GM21723 (cell line): Measurements from ENCODE around the gene CYTH1.
"Not testable (repeated sequence)": the region's sequence is repeated elsewhere in the genome, so short reads cannot be mapped to it uniquely, and the experiment has no call there.

Experiments used
- ATAC-seq: cut with Tn5 transposase; IDR thresholded peaks from one replicate; pipeline ENCODE4 v1.9.1; 2021; ENCODE audit warnings: mild to moderate bottlenecking, moderate library complexity; ENCODE audit not compliant: unreplicated experiment

Gene CYTH1

GRCh38 chr17:78765821-78766220 is 16.3 kb downstream of the CYTH1 start:
- ATAC-seq: no peak

DNA sequence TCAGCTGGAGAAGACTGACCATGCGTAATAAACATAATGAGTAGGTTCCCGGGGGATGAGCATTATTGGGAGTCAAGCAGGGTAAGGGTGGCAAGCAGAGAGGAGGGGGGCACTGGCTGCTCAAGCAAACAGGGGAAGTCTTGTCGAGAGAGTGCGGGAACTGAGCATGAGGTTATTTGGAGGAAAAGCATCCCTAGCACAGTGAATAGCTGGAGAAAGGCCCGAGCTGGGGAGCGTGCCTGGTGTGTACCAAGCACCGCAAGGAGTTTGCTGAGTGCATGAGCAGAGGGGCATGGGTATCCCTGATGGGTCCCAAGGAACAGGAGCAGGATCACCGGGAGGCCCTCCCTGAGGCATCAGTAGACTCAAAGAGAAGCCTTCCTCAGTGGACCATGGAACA is 17.2 kb downstream of the CYTH1 start:
- ATAC-seq: no peak

DNA sequence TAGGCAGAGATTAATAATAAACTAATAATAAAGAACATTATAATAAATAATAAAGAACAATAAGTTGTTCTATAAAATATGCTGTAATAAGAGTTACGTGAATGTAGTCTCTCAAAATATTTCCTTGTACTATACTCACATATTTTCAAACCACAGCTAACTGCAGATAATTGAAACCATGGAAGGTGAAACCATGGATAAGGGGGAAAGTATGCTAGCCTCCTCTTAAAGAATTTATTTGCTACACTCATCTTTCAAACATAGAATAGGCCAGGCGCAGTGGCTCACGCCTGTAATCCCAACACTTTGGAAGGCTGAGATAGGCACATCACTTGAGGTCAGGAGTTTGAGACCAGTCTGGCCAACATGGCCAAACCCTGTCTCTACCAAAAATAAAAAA is 18.5 kb downstream of the CYTH1 start:
- ATAC-seq: no peak

DNA sequence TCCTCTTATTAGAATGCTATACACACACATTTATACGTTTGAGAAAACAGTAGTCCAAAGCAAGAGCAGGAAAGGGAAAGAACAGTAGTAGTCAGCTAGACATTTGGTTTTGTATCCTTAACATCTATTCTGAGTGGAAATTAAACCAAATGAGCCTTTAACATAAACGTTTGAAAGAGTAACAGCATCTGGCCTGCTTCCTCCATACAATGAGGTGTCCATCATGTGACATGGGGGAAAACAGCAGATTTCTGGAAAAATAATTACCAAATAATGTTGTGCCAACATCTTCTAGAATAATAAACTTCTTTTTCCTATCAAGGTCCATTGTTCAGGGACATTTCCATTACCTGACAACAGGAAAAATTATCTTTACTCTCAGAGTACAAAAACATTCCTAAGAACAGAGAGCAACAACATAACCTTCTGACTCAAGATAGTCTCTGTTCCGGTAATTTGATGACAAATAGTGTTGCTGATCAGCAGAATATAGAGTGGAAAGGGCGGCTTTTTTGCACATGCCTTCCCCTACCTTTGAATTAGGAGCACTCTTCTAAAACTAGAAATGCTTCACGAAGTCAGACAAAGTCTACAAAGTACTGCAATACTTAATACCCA is 20.2 kb downstream of the CYTH1 start:
- no peak for ATAC-seq

DNA sequence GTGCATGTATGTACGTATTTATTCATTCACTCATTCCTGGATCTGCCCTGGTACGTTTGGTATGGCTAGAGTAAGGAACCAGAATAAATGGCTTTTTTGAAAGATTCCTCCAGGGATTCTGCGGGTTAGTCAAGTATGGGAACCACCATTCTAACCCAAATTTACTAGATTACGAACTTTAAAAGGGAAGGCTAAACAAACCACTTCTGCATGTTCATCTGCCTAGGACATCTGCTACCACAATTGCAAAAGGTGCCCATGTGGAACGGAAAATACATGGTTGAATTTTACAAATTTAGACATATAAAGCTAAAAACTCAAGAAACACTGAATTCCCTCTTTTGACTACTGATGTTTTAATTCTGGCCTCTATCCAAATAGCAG is 22.1 kb downstream of the CYTH1 start:
- no peak for ATAC-seq

GRCh38 chr17:78759203-78759968 is 22.7 kb downstream of the CYTH1 start:
- ATAC-seq: peak; percentile 82

DNA sequence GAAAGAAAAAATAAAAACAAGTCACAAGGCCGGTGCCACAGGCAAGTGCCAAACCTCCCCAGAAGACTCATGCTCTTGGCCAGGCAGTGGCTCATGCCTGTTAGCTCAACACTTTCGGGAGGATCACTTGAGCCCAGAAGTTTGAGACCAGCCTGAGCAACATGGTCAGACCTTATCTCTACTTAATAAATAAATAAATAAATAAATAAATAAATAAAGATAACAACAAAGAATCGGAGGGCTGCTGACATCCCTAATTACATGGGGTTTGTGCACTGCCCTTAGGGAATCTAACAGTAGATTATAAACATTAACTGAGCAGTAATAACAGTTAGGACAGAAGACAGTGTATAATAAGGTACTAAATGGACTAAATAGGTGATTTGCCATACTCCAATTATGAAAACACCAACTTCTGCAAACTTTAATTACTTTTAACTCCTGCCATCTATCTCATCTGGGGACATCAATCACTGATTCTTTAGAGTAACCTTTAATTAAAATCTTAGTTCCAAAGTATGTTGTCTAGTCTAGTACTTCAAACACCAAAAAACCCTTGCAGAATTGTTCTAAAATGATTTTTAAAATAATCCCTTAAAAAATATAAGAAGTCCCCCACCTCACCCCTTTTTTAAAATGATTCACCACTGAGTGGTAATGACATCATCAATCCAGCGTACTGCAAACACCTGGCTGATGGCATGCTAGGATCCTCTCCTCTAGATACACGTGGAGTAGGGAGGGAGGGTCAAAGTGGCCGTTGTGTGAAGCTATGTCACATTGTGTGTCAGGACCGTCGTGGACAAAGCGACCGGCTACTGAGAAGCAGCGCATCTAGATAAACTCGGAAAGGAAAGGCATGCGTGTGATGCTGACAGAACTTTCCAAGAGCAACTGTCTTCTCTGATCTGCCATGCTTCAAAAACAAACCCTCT is 28.5 kb downstream of the CYTH1 start:
- ATAC-seq: no peak

DNA sequence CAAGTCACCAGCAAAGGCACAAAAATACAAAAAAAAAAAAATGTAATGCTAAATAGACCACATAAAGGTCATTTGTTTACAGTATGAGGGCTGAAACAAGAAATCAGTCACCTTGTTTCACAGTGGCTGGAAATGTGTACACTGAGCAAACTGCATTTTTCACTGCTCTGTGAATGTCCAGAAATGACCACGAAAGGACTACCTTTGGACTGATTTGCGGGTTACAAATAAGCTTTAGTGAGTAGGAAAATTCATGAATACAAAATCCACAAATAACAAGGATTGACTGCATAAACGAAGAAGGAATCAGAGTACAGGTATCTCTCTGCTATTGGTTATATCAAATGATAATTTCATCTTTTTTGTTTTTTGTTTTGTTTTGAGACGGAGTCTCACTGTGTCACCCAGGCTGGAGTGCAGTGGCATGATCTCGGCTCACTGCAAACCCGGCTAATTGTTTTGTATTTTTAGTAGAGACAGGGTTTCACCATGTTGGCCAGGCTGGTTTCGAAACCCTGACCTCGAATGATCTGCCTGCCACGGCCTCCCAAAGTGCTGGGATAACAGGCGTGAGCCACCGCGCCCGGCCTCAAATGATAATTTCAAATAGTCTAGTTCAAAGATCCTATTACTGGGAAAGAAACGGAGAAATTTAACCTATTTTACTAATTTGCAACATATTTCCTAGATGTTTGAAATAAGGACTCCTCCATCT is 30.5 kb downstream of the CYTH1 start:
- no peak for ATAC-seq

GRCh38 chr17:78751000-78751399 is 31.1 kb downstream of the CYTH1 start:
- not testable (repeated sequence) for ATAC-seq

DNA sequence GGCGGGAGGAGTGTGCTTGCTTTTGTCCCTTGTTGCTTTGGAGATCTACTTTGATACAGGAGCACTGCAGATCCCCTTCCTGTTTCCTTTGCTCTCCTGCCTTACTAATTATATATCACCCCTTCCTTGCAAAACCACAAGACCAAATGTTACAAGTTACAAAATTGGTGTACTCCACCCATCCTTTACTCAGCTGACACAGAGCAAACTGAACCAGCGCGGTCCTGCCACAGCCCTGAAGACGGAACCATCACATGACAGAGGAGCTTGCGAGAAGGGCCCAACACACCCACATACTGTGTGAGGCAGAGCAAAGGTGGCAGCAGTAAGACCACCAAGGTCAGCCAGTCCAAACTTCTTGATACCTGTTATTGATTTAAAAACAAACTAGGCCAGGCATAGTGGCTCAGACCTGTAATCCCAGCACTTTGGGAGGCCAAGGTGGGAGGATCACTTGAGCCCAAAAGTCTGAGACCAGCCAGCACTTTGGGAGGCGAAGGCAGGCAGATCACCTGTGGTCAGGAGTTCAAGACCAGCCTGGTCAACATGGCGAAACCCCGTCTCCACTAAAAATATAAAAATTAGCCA is 33.2 kb downstream of the CYTH1 start:
- peak; percentile 52 for ATAC-seq

DNA sequence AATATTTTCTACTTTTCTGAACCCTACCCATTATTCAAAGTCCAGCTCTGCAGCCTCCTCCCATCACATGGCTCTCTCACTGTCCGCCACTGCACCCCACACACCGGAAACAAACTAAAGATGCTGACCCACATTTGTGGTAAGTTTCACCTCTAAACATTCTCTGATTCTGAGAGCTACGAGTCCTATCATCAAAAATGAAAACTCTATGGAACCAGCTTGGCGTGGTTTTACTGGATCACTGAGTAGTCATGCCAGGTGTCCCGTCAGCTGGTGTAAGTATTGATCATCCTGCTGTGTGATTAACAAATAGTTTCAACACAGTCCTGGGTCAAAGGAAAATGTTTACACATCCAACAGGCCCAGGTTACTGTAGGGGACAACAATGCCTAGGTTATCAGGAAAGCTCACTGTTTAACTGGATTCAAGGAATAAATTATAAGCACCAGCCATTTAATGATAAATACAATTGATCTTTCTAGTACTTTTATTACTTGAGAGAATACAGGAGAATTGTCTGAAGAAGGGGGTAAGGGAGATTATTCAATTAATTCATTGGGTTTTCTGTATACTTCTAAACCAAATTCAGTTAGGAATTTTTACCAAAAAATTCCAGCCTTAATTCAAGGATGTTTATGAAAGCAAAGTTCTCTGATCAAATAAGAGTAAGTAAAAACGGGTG is 33.9 kb downstream of the CYTH1 start:
- ATAC-seq: peak; percentile 44

DNA sequence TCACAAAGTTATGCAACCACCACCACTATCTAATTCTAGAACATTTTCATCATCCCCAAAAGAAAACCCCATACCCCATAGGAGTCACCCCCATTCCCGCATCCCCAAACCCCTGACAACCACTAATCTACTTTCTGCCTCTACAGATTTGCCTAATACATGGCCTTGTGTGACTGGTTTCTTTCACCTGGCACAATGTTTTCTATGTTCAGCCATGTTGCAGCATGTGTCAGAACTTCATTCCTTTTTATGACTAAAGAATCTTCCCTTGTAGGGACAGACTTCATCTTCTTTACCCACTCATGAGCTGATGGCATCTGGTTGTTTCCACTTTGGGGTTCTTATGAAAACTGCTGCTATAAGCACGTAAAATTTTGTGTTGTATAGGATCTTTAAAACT is 34.6 kb downstream of the CYTH1 start:
- no peak for ATAC-seq

- ATAC-seq: no peak
These were observed 35.2 kb downstream of the CYTH1 start for GRCh38 chr17:78746949-78747269.

DNA sequence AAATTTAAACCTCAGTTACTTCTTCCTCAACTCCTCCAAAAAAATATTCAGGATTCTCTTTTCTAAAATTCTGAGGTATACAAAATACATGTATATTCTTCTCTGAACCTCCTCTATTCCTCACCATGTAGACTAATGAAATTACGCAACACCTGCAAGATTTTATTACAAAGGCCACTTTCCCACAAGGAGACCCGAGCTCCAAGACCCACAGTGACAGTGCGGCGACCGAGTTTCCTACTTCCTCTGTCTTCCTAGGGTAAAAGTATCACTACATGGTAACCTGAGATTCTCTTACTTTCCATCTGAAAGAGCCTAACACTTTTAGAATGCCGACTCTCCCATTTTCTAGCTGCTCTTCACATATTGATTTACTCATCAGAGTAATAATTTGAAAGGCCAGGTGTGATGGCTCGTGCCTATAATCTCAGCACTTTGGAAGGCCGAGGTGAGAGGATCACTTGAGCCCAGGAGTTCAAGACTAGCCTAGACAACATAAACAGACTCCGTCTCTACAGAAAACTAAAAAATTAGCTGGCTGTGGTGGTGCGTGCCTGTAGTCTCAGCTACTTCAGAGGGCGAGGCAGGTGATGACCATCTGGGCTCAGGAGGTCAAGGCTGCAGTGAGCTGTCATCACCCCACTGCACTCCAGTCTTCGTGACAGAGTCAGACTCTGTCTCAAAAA is 35.7 kb downstream of the CYTH1 start:
- ATAC-seq: no peak

DNA sequence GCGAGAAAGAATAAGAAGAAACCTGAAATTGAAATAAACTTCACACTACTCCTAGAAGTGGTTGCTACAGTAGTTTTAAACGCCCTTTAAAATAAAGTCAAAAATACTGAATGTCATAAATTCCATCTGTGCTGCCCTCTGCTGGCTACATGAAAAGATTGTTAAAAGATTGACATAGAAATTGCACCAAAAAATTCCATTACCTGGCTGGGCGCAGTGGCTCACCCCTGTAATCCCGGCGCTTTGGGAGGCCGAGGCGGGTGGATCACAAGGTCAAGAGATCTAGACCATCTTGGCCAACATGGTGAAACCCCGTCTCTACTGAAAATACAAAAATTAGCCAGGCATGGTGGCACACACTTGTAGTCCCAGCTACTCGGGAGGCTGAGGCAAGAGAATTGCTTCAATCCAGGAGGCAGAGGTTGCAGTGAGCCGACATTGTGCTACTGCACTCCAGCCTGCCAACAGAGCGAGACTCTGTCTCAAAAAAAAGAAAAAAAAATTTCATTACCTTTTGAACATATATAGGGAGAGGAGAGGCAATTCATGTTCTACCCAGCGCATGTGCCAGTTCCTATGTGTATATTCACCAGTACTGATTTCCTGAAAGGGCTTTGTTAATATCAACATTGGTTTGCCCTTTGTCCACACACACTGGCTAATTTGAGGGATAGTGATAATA is 36.5 kb downstream of the CYTH1 start:
- ATAC-seq: no peak

- ATAC-seq: no peak
These were observed 39.2 kb downstream of the CYTH1 start for GRCh38 chr17:78742901-78743300.

DNA sequence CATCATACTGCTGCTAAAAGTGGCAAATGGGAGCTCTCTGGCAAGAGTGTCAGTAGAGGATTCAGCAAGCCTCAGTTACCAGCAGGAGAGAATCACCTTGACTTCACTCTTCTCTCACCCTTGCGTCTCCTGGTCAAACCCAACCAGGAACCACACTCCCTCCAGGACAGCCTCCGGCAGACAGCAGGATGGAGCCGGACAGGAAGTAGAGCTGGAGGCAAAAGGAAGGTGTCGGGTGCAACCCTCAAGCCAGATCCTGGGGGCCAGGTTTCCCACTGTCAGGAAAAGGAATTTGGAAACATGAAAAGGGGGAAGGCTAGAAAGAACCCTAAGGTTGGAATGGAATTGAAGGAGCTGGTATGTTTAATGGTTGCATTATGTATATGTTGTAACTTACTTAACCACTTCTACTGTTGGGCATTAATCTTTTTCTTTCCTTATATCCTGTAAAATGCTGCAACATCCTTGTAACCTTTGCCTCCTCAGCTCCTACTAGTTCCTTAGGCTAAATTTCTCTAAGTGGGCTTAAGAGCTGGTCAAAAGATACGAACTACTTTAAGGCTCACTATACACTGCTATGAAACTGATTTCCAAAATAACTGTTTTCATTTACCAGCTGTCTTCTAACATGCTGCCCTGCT is 40.3 kb downstream of the CYTH1 start:
- no peak for ATAC-seq

DNA sequence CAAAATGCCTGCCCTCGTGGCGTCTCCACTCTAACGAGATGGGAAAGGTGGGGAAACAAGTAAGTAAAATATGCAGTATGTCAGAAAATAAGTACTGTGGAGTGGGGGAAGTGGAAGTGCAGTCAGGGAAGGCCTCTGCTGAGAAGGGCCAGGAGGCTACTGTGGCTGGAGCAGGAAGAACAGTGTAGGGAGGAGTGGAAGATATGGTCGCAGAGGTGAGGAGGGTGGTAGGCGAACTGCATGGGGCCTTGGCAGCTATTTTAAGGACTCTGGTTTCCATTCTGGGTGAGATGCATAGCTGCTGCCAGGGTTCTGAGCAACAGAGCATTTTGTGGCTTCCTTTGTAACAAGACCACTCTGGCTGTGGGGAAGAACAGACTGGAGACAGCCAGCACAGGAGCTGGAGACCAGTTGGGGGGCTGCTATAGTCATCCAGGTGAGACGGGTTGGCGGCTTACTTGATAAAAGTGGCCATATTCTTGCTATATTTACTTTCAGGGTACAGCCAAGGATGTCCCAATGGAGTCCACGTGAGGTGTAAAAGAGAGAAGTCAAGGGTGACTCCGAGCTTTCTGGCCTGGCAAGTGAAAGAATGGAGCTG is 42.6 kb downstream of the CYTH1 start:
- no peak for ATAC-seq
